GM19467 (cell line): Measurements from ENCODE around the gene SERPINA7.
"Not testable (repeated sequence)": the region's sequence is repeated elsewhere in the genome, so short reads cannot be mapped to it uniquely, and the experiment has no call there.

Source experiments
- ATAC-seq: cut with Tn5 transposase; IDR thresholded peaks from one replicate; pipeline ENCODE4 v1.9.1; 2021; ENCODE audit warnings: mild to moderate bottlenecking, moderate library complexity; ENCODE audit not compliant: unreplicated experiment

Gene SERPINA7

GRCh38 chrX:106038625-106039024 is at the start of gene SERPINA7:
SERPINA7 (minus strand) TSS chrX:106038727; CDS start chrX:106037058, 1,669 bp downstream.
- ATAC-seq, result no peak

- ATAC-seq, result no peak
These were observed 30.5 kb upstream of the SERPINA7 start for GRCh38 chrX:106069048-106069447.

GRCh38 chrX:106050054-106050453 is 11.5 kb upstream of the SERPINA7 start:
- no peak for ATAC-seq

- ATAC-seq, result no peak
These were observed 3.8 kb upstream of the SERPINA7 start for GRCh38 chrX:106042296-106042695.

- ATAC-seq, result no peak
These were observed 2.3 kb upstream of the SERPINA7 start for GRCh38 chrX:106040861-106041260.

GRCh38 chrX:106039920-106040319 is 1.4 kb upstream of the SERPINA7 start:
- ATAC-seq, result no peak

GRCh38 chrX:106037835-106038473 is 573 bp downstream of the SERPINA7 start:
- ATAC-seq, result no peak

- no peak for ATAC-seq
These were observed 1.8 kb downstream of the SERPINA7 start for GRCh38 chrX:106036716-106037115.

- no peak for ATAC-seq
These were observed 3.5 kb downstream of the SERPINA7 start for GRCh38 chrX:106035064-106035463.

GRCh38 chrX:106023947-106024346 is 14.6 kb downstream of the SERPINA7 start:
- no peak for ATAC-seq

- no peak for ATAC-seq
These were observed 16.3 kb downstream of the SERPINA7 start for GRCh38 chrX:106022238-106022637.

- no peak for ATAC-seq
These were observed 24.3 kb downstream of the SERPINA7 start for GRCh38 chrX:106014119-106014775.

GRCh38 chrX:106009145-106009544 is 29.4 kb downstream of the SERPINA7 start:
- ATAC-seq, result no peak

GRCh38 chrX:106007815-106008214 is 30.7 kb downstream of the SERPINA7 start:
- no peak for ATAC-seq

GRCh38 chrX:106005684-106006083 is 32.8 kb downstream of the SERPINA7 start:
- no peak for ATAC-seq

- not testable (repeated sequence) for ATAC-seq
These were observed 37.9 kb downstream of the SERPINA7 start for GRCh38 chrX:106000609-106001008.

GRCh38 chrX:106000203-106000602 is 38.3 kb downstream of the SERPINA7 start:
- no peak for ATAC-seq

GRCh38 chrX:105999294-105999693 is 39.2 kb downstream of the SERPINA7 start:
- ATAC-seq, result no peak

GRCh38 chrX:105988487-105988886 is 50.0 kb downstream of the SERPINA7 start:
- not testable (repeated sequence) for ATAC-seq
